ENCODE results near the gene BRINP3. TPM values are rescaled to one million over a fixed set of nuclear protein-coding genes. Genes with fewer than 3 reads are reported as not detected.

BRINP3 gene
- total RNA-seq, 1 experiment from 2014 or later: 0.28 TPM

DNA sequence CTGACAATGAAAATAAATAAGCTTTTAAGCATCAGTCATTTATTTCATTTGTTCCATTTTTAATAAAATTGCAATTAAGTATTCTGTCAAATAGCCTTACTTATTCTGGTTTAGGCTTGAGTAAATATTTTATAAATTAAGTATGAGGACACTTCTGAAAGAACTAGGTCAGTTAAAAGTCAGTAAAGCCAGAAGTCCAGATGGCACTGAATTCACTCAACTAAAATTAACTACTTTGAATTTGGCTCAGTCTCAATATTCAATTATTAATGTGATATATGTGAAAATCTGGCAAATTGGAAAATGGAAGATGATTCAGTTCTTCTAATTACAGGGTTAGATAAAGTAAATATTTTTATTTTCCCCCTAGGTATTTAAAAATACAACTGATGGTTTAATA, 174.2 kb downstream of the BRINP3 start:
- DNase-seq (ENCODE audit: low spot score) (no peak), ATAC-seq (no peak)
- TF ChIP-seq, protein P1, sequence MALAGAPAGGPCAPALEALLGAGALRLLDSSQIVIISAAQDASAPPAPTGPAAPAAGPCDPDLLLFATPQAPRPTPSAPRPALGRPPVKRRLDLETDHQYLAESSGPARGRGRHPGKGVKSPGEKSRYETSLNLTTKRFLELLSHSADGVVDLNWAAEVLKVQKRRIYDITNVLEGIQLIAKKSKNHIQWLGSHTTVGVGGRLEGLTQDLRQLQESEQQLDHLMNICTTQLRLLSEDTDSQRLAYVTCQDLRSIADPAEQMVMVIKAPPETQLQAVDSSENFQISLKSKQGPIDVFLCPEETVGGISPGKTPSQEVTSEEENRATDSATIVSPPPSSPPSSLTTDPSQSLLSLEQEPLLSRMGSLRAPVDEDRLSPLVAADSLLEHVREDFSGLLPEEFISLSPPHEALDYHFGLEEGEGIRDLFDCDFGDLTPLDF (CRISPR knock-in tag; IDR thresholded peaks at IDR 0.05): no peak
- TF ChIP-seq, protein P2, sequence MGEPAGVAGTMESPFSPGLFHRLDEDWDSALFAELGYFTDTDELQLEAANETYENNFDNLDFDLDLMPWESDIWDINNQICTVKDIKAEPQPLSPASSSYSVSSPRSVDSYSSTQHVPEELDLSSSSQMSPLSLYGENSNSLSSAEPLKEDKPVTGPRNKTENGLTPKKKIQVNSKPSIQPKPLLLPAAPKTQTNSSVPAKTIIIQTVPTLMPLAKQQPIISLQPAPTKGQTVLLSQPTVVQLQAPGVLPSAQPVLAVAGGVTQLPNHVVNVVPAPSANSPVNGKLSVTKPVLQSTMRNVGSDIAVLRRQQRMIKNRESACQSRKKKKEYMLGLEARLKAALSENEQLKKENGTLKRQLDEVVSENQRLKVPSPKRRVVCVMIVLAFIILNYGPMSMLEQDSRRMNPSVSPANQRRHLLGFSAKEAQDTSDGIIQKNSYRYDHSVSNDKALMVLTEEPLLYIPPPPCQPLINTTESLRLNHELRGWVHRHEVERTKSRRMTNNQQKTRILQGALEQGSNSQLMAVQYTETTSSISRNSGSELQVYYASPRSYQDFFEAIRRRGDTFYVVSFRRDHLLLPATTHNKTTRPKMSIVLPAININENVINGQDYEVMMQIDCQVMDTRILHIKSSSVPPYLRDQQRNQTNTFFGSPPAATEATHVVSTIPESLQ (CRISPR knock-in tag; IDR thresholded peaks at IDR 0.05): no peak
- TF ChIP-seq ZNF317 (CRISPR knock-in tag; IDR thresholded peaks at IDR 0.05; ENCODE audit: borderline replicate concordance, low read depth) (no peak), CREM (CRISPR knock-in tag; IDR thresholded peaks at IDR 0.05) (no peak), SOX15 (CRISPR knock-in tag; IDR thresholded peaks at IDR 0.05) (no peak), GTF2I (CRISPR knock-in tag; conservative IDR thresholded peaks at IDR 0.05) (no peak), NR2C2 (CRISPR knock-in tag; IDR thresholded peaks at IDR 0.05) (no peak), NFATC4 (CRISPR knock-in tag; IDR thresholded peaks at IDR 0.05) (no peak)
- TF ChIP-seq, protein P3, sequence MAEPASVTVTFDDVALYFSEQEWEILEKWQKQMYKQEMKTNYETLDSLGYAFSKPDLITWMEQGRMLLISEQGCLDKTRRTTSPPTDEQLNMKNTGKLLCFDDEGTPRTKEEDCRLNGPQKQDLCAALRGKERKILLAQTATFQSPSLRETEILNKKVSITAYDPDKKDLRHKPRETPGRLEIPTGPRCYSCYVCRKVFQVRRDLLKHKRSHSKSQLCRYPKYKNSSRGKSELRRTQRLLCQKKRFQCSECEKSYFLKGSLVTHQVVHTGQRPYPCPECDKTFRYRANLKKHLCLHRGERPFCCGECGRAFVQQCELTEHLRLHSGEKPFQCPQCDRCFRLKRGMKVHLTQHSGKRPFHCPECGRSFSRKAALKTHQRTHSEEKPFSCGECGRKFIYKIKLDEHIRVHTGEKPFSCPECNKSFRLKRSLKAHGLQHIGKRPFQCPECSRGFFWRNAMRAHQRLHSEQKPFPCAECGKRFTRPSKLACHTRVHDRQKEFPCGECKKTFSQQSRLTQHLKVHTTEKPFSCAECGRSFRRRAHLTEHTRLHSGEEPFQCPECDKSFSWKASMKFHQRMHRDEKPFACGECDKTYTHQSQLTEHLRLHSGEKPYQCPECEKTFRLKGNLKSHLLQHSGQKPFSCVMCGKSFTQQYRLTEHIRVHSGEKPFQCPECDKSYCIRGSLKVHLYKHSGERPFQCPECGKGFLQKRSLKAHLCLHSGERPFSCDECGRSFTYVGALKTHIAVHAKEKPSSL (CRISPR knock-in tag; conservative IDR thresholded peaks at IDR 0.05): no peak
- TF ChIP-seq, protein P4, sequence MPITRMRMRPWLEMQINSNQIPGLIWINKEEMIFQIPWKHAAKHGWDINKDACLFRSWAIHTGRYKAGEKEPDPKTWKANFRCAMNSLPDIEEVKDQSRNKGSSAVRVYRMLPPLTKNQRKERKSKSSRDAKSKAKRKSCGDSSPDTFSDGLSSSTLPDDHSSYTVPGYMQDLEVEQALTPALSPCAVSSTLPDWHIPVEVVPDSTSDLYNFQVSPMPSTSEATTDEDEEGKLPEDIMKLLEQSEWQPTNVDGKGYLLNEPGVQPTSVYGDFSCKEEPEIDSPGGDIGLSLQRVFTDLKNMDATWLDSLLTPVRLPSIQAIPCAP (CRISPR knock-in tag; IDR thresholded peaks at IDR 0.05): no peak
- TF ChIP-seq, protein P5, sequence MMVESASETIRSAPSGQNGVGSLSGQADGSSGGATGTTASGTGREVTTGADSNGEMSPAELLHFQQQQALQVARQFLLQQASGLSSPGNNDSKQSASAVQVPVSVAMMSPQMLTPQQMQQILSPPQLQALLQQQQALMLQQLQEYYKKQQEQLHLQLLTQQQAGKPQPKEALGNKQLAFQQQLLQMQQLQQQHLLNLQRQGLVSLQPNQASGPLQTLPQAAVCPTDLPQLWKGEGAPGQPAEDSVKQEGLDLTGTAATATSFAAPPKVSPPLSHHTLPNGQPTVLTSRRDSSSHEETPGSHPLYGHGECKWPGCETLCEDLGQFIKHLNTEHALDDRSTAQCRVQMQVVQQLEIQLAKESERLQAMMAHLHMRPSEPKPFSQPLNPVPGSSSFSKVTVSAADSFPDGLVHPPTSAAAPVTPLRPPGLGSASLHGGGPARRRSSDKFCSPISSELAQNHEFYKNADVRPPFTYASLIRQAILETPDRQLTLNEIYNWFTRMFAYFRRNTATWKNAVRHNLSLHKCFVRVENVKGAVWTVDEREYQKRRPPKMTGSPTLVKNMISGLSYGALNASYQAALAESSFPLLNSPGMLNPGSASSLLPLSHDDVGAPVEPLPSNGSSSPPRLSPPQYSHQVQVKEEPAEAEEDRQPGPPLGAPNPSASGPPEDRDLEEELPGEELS (CRISPR knock-in tag; IDR thresholded peaks at IDR 0.05): no peak
- peaks cover 5% of the 10 kb centered on the region; the same call in 1 of the 2 replicates for H3K4me1 Mint-ChIP-seq
- H3K4me3 Mint-ChIP-seq: no peak overlapping the region
- H3K27ac Mint-ChIP-seq: no peak overlapping the region
- no peaks in the 10 kb centered on the region for H3K27me3 Mint-ChIP-seq (ENCODE audit: low read depth)
- H3K36me3 Mint-ChIP-seq: no peaks in the 10 kb centered on the region
- ChIA-PET CTCF (no interaction called here), POLR2A (no interaction called here)
- no peaks in the 10 kb centered on the region for H3K9me3 Mint-ChIP-seq

DNA sequence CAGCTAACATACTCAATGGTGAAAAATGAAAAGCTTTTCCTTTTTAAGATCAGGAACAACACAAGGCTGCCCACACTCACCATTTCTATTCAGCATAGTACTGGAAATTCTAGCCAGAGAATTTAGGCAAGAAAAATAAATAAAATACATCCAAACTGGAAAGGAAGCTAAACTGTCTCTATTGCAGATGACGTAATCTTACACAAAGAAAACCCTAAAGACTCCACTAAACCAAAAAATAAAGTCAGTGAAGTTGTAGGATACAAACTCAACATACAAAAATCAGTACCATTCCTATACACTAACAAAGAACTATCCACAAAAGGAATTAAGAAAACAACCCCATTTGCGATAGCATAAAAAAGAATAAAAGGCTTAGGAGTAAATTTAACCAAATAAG, 181.2 kb downstream of the BRINP3 start:
- Mint-ChIP-seq H3K4me3 (no peak overlapping the region), H3K4me1 (peaks cover 5% of the 10 kb centered on the region; the same call in 1 of the 2 replicates), H3K9me3 (no peaks in the 10 kb centered on the region), H3K27ac (no peak overlapping the region), H3K36me3 (no peaks in the 10 kb centered on the region), H3K27me3 (ENCODE audit: low read depth) (no peaks in the 10 kb centered on the region)
- POLR2A ChIA-PET: no interaction called here
- DNase-seq (ENCODE audit: low spot score): no peak
- ATAC-seq: no peak
- CTCF ChIA-PET: no interaction called here
- TF ChIP-seq, protein P6, sequence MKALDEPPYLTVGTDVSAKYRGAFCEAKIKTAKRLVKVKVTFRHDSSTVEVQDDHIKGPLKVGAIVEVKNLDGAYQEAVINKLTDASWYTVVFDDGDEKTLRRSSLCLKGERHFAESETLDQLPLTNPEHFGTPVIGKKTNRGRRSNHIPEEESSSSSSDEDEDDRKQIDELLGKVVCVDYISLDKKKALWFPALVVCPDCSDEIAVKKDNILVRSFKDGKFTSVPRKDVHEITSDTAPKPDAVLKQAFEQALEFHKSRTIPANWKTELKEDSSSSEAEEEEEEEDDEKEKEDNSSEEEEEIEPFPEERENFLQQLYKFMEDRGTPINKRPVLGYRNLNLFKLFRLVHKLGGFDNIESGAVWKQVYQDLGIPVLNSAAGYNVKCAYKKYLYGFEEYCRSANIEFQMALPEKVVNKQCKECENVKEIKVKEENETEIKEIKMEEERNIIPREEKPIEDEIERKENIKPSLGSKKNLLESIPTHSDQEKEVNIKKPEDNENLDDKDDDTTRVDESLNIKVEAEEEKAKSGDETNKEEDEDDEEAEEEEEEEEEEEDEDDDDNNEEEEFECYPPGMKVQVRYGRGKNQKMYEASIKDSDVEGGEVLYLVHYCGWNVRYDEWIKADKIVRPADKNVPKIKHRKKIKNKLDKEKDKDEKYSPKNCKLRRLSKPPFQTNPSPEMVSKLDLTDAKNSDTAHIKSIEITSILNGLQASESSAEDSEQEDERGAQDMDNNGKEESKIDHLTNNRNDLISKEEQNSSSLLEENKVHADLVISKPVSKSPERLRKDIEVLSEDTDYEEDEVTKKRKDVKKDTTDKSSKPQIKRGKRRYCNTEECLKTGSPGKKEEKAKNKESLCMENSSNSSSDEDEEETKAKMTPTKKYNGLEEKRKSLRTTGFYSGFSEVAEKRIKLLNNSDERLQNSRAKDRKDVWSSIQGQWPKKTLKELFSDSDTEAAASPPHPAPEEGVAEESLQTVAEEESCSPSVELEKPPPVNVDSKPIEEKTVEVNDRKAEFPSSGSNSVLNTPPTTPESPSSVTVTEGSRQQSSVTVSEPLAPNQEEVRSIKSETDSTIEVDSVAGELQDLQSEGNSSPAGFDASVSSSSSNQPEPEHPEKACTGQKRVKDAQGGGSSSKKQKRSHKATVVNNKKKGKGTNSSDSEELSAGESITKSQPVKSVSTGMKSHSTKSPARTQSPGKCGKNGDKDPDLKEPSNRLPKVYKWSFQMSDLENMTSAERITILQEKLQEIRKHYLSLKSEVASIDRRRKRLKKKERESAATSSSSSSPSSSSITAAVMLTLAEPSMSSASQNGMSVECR (CRISPR knock-in tag; IDR thresholded peaks at IDR 0.05; ENCODE audit: borderline replicate concordance): no peak
- TF ChIP-seq ZNF416 (CRISPR knock-in tag; IDR thresholded peaks at IDR 0.05) (no peak), CBFB (CRISPR knock-in tag; IDR thresholded peaks at IDR 0.05; ENCODE audit: low read depth) (no peak), ELF4 (CRISPR knock-in tag; IDR thresholded peaks at IDR 0.05; ENCODE audit: low read depth) (no peak), FOXP1 (CRISPR knock-in tag; IDR thresholded peaks at IDR 0.05; ENCODE audit: borderline replicate concordance) (no peak), GTF2I (CRISPR knock-in tag; conservative IDR thresholded peaks at IDR 0.05) (no peak), TEAD4 (CRISPR knock-in tag; IDR thresholded peaks at IDR 0.05) (no peak), ZNF423 (CRISPR knock-in tag; IDR thresholded peaks at IDR 0.05) (no peak), ZNF138 (CRISPR knock-in tag; conservative IDR thresholded peaks at IDR 0.05) (no peak), CREB1 (CRISPR knock-in tag; IDR thresholded peaks at IDR 0.05) (no peak)
- TF ChIP-seq, protein P5 (CRISPR knock-in tag; IDR thresholded peaks at IDR 0.05): no peak
- TF ChIP-seq, protein P7, sequence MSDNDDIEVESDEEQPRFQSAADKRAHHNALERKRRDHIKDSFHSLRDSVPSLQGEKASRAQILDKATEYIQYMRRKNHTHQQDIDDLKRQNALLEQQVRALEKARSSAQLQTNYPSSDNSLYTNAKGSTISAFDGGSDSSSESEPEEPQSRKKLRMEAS (CRISPR knock-in tag; IDR thresholded peaks at IDR 0.05): no peak

All from WTC11 (cell line).